Kidney (tissue), 14 donors: ENCODE results near the gene ATP2A3. TPM values are rescaled to one million over a fixed set of nuclear protein-coding genes. Genes with fewer than 3 reads are reported as not detected.

Experiments used
- DNase-seq, 5 donors: peaks; one replicate each; pipeline ENCODE4 v3.0.0-alpha.2; 2013 to 2020
- FAIRE-seq: peaks from 2 replicates; lab custom pipeline; 2012; peaks lifted over from hg19 to GRCh38; lab: Jason Lieb, UNC
- H3K27ac ChIP-seq, 2 donors: one replicate each; pipeline ENCODE4 v1.7.0; 2013; ENCODE audit warnings: low read depth in 2 of 2, low read length in 2 of 2, inconsistent platforms in 1 of 2
- H3K27me3 ChIP-seq: one replicate; pipeline ENCODE4 v1.7.1; 2013; ENCODE audit warnings: low read length, inconsistent platforms; ENCODE audit not compliant: control insufficient read depth, insufficient read depth
- H3K36me3 ChIP-seq, 3 donors: one replicate each; pipeline versions ENCODE4 v1.7.0 to v1.7.1; 2013; ENCODE audit warnings: low read length in 3 of 3, control low read depth in 1 of 3, inconsistent platforms in 1 of 3; ENCODE audit not compliant: insufficient read depth in 3 of 3, control insufficient read depth in 2 of 3
- H3K4me1 ChIP-seq, 3 donors: one replicate each; pipeline versions ENCODE4 v1.7.0 to v1.7.1; 2013; ENCODE audit warnings: low read length in 3 of 3, inconsistent platforms in 1 of 3, low read depth in 1 of 3; ENCODE audit not compliant: control insufficient read depth in 2 of 3, insufficient read depth in 2 of 3
- H3K4me3 ChIP-seq, 3 donors: one replicate each; pipeline versions ENCODE4 v1.7.0 to v1.8.1; 2013; ENCODE audit warnings: low read length in 3 of 3, control low read depth in 1 of 3, inconsistent platforms in 1 of 3
- H3K9ac ChIP-seq, 3 donors: one replicate each; pipeline versions ENCODE4 v1.7.0 to v1.7.1; 2013; ENCODE audit warnings: low read length in 3 of 3, control low read depth in 1 of 3, inconsistent platforms in 1 of 3
- H3K9me3 ChIP-seq, 3 donors: one replicate each; pipeline versions ENCODE4 v1.7.0 to v1.7.1; 2013; ENCODE audit warnings: low read length in 3 of 3, control low read depth in 1 of 3, inconsistent platforms in 1 of 3; ENCODE audit not compliant: control insufficient read depth in 2 of 3, insufficient read depth in 1 of 3
- intact Hi-C: fragments of 100-400 bp; cut with DNase I; formaldehyde crosslinking; loops from one replicate; pipeline ENCODE4 v1.11.1; 2022
- polyA plus RNA-seq: library from polyadenylated mRNA; stranded (reverse); fragments of 350-450 nt; fragmentation: Illumina TruSeq; extraction: RNeasy Lipid Tissue Mini Kit (QIAGEN cat#74804); gene quantifications from one replicate; pipeline ENCODE4 v1.2.3, GENCODE V29; 2014; ENCODE audit warnings: low read depth, low replicate concordance; ENCODE audit not compliant: insufficient read depth
- total RNA-seq: library from RNA; stranded (reverse); fragmentation: NEBNext Ultra II Directional; extraction: Animal tissue kit (Norgen Biotek cat#: 25700); gene quantifications from one replicate; pipeline ENCODE4 v1.2.1, GENCODE V29; 2021
- TF ChIP-seq, protein P1 (sequence below): IDR thresholded peaks from 3 replicates; pipeline ENCODE4 v1.5.1; 2012; ENCODE audit warnings: mild to moderate bottlenecking, moderate library complexity, borderline replicate concordance; ENCODE audit not compliant: insufficient read depth; ENCODE audit errors: extremely low read depth
- donor health status: control.
- donor health status: control.
- donor health status: control.
- donor health status: control.
- donor health status: control.
- donor health status: DM: yes; HTN: yes; CAD: no.
- donor health status: Normal renal cell carcinoma (clear cell type).

ATP2A3 gene
- total and polyA plus RNA-seq, 2 donors from 2014 or later = 9.4 to 52.1 TPM

DNA sequence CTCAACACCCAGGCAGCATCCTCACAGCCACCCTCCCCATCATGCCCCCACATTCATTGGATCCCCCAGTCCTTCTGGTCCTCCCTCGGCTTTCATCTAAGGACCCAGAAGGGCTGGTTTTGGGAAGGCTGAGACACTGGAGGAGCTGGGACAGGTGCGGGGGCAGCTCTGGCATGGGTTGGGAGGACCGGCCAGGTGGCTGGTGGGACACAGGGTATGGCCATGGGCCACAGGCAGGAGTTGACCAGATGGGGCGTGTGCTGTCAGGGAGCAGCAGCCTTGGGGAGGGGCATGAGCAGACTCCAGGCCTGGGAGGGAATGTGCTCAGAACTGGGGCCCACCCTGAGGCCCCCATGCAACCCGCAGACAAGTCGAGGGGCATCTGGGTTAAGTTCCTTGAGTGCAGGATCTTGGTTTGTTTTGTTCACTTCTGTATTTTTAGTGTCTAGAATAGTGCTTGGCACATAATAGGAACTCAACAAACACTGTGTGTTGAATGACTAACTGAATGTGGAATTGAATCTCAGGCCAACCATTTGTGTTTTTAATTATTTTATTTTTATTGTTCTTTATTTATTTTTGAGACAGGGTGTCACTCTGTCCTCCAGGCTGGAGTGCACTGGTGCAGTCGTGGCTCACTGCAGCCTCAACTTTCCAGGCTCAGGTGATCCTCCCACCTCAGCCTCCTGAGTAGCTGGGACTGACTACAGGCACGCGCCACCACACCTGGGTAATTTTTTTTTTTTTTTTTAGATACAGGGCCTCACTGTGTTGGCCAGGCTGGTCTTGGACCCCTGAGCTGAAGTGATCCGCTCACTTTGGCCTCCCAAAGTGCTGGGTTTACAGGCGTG lies 53.6 kb downstream of the ATP2A3 start:
- Histone ChIP-seq H3K27me3 (no peaks in the 10 kb centered on the region), H3K4me3 (no peak overlapping the region), H3K27ac (no peak overlapping the region), H3K9ac (no peak overlapping the region), H3K9me3 (no peaks in the 10 kb centered on the region), H3K36me3 (no peaks in the 10 kb centered on the region), H3K4me1 (peaks cover 0 to 5% (median 0%) of the 10 kb centered on the region in 3 donors)
- intact Hi-C loops = no loop called here
- FAIRE-seq (no peak), DNase-seq (no peak)
- TF ChIP-seq, protein P1, sequence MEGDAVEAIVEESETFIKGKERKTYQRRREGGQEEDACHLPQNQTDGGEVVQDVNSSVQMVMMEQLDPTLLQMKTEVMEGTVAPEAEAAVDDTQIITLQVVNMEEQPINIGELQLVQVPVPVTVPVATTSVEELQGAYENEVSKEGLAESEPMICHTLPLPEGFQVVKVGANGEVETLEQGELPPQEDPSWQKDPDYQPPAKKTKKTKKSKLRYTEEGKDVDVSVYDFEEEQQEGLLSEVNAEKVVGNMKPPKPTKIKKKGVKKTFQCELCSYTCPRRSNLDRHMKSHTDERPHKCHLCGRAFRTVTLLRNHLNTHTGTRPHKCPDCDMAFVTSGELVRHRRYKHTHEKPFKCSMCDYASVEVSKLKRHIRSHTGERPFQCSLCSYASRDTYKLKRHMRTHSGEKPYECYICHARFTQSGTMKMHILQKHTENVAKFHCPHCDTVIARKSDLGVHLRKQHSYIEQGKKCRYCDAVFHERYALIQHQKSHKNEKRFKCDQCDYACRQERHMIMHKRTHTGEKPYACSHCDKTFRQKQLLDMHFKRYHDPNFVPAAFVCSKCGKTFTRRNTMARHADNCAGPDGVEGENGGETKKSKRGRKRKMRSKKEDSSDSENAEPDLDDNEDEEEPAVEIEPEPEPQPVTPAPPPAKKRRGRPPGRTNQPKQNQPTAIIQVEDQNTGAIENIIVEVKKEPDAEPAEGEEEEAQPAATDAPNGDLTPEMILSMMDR = no peak

DNA sequence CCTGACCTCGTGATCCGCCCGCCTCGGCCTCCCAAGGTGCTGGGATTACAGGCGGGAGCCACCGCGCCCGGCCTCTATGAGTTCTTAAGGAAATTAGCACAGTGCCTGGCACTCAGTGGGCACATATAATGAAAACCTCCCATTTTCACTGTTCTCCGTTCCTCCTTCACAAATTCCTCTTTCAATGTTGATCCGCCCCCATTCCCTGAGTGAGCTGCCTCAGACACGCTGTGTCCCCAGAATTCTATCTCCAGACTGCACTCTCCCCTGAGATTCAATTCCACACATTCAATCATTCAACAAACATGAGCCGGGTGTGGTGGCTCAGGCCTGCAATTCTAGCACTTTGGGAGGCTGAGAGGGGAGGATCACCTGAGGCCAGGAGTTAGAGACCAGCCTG lies 55.0 kb downstream of the ATP2A3 start:
- Histone ChIP-seq H3K27me3 (no peaks in the 10 kb centered on the region), H3K27ac (no peak overlapping the region), H3K4me1 (peaks cover 0 to 5% (median 0%) of the 10 kb centered on the region in 3 donors), H3K9me3 (no peaks in the 10 kb centered on the region), H3K36me3 (no peaks in the 10 kb centered on the region), H3K9ac (no peak overlapping the region), H3K4me3 (no peak overlapping the region)
- DNase-seq (no peak), FAIRE-seq (no peak)
- intact Hi-C loops = no loop called here
- TF ChIP-seq, protein P1 = no peak

DNA sequence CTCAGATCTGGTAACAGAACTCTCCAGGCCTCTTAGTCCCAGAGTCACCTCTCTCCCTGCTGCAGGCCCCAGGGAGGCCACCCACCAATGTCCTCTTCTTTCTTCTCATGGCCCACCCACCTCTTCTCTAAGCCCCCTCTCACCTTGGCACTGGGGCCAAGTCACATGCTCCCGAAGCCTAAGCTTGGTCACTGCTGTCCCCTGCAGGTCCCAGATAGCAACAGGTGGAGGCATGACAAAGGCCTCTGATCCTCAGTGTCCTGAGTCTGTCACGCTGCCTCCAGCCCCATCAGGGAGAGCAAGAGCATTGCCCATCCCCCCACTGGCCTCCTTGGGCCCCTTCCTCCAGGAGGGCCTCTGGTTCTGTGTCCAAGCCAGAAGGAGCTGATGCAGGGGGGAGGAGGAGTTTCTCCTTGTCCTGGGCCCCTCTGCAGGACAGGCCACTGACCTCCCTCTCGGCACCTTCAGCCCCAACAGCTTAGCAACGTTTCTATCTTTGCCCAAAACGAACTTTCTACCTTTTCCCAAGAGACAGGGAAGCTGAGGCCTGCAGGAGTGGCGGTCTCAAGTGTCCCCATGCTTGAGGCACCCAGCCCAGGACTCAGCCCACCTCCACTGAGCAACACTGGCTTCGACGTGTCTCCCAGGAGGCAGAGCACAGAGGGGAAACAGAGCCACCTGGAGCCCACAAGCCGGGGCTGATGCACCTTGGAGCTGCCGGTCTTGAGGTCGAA lies 56.6 kb downstream of the ATP2A3 start:
- DNase-seq (no peak), FAIRE-seq (no peak)
- H3K27me3 ChIP-seq = no peaks in the 10 kb centered on the region
- no peaks in the 10 kb centered on the region for H3K9me3 ChIP-seq
- TF ChIP-seq, protein P1 = peak; percentile 11
- intact Hi-C loops = no loop called here
- H3K27ac ChIP-seq = no peak overlapping the region
- no peaks in the 10 kb centered on the region for H3K4me1 ChIP-seq
- no peak overlapping the region for H3K4me3 ChIP-seq
- H3K9ac ChIP-seq = no peak overlapping the region
- H3K36me3 ChIP-seq = no peaks in the 10 kb centered on the region
